Stimulated activated CD4-positive, alpha-beta T cell treated with anti-CD3 and anti-CD28 coated beads, Interleukin-1b, Interleukin-23, amount 100 ng/mL, for 4 hours (primary cell): Measurements from ENCODE around the gene LY6G6C.

Experiments
- DNase-seq, 2 donors: peaks; one replicate each; pipeline ENCODE4 v3.0.0-alpha.2; 2020; ENCODE audit warnings: low read depth in 2 of 2

LY6G6C gene

GRCh38 chr6:31741815-31742214 is 20.3 kb upstream of the LY6G6C start:
- no peak for DNase-seq

GRCh38 chr6:31740397-31741223 is 19.1 kb upstream of the LY6G6C start:
- DNase-seq = no peak

GRCh38 chr6:31739639-31740396 is 18.3 kb upstream of the LY6G6C start, which contains the start of gene MSH5:
Gene MSH5 (plus strand): TSS chr6:31740005. CDS start chr6:31740467, 462 bp downstream.
- DNase-seq = peak; percentile 90 to 91

GRCh38 chr6:31737991-31738979 is 16.7 kb upstream of the LY6G6C start:
- DNase-seq = peak; percentile 30 to 47

- DNase-seq = no peak
Observed at GRCh38 chr6:31737315-31737990, 15.9 kb upstream of the LY6G6C start.

GRCh38 chr6:31736768-31737314 is 15.3 kb upstream of the LY6G6C start:
- no peak for DNase-seq

- peak; percentile 62 to 73 for DNase-seq
Observed at GRCh38 chr6:31736021-31736767, 14.6 kb upstream of the LY6G6C start, which contains the start of gene CLIC1. Gene CLIC1 (minus strand): TSS chr6:31736530. CDS start chr6:31736300, 230 bp downstream.

- DNase-seq = peak in 1 of 2 donors; percentile 20
Observed at GRCh38 chr6:31734821-31735406, 13.4 kb upstream of the LY6G6C start.

- DNase-seq = no peak
Observed at GRCh38 chr6:31734247-31734820, 12.8 kb upstream of the LY6G6C start.

- no peak for DNase-seq
Observed at GRCh38 chr6:31733734-31734133, 12.2 kb upstream of the LY6G6C start.

GRCh38 chr6:31732029-31732428 is 10.5 kb upstream of the LY6G6C start:
- no peak for DNase-seq

- DNase-seq = no peak
Observed at GRCh38 chr6:31730631-31731086, 9.1 kb upstream of the LY6G6C start.

- DNase-seq = peak; percentile 50 to 58
Observed at GRCh38 chr6:31729979-31730630, 8.6 kb upstream of the LY6G6C start.

- peak; percentile 70 to 72 for DNase-seq
Observed at GRCh38 chr6:31729515-31729978, 8.0 kb upstream of the LY6G6C start.

GRCh38 chr6:31728767-31729514 is 7.4 kb upstream of the LY6G6C start, which contains the start of gene DDAH2:
Gene DDAH2 (minus strand): TSS chr6:31729299. CDS start chr6:31729161, 138 bp downstream.
- DNase-seq = no peak

- no peak for DNase-seq
Observed at GRCh38 chr6:31727717-31728671, 6.4 kb upstream of the LY6G6C start.
